SIG-M5 treated with dmso at 0.1 percent for 504 hours (cell line): Measurements from ENCODE around the gene OR56B1.
"Not testable (repeated sequence)": the region's sequence is repeated elsewhere in the genome, so short reads cannot be mapped to it uniquely, and the experiment has no call there.

Experiments used
- DNase-seq: peaks from one replicate; lab custom pipeline; 2025; ENCODE audit not compliant: unreplicated experiment; lab: John Stamatoyannopoulos, UW

Gene OR56B1, protein sequence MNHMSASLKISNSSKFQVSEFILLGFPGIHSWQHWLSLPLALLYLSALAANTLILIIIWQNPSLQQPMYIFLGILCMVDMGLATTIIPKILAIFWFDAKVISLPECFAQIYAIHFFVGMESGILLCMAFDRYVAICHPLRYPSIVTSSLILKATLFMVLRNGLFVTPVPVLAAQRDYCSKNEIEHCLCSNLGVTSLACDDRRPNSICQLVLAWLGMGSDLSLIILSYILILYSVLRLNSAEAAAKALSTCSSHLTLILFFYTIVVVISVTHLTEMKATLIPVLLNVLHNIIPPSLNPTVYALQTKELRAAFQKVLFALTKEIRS

DNA sequence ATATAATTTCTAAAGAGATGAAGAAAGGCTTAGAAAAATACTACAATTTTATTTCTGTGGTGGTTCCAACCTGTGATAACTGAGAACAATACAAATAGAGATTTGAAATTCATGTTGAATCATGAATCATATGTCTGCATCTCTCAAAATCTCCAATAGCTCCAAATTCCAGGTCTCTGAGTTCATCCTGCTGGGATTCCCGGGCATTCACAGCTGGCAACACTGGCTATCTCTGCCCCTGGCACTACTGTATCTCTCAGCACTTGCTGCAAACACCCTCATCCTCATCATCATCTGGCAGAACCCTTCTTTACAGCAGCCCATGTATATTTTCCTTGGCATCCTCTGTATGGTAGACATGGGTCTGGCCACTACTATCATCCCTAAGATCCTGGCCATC lies at the start of gene OR56B1:
Gene OR56B1, plus strand, starts transcription at position 53 of the 400 bp plus-strand sequence. Its CDS starts 69 bp downstream, at position 122.
- DNase-seq: no peak

DNA sequence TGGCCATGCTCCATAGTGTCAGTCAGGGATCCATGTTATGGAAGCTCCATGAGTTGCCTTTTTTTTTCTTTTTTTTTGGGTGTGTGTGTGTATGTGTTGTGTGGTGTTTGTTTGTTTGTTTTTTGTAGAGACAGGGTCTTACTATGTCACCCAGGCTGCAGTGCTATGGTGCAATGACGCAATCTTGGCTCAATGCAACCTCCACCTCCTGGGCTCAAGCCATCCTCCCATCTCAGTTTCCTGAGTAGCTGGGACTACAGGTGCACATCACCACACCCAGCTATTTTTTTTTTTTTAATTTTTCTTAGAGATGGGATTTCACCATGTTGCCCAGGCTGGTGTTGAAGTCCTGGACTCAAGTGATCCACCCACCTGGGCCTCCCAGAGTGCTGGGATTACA lies 47.8 kb upstream of the OR56B1 start:
- DNase-seq: no peak

DNA sequence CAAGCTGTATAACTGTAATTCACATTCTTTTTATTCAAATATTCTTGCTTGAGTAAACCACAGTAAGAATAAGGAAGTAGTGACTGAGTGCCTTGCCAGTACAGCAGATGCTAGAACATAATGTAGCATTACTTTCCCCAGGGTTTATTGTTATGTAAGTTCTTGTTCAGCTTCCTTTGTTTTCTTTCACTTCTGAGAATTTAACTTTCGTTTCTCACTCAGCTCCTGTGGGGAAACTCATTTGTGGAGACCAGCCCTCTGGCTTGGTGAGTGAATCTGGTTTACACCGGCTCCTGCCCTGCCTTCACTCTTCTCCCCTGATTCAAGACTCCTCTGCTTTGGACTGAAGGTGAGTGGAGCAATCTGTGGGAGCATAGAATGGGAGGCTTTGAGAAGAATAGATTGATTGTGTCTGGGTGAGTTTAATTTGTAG lies 46.7 kb upstream of the OR56B1 start, which contains the start of gene TRIM22:
Gene TRIM22, plus strand, starts transcription at position 240 of the 433 bp plus-strand sequence. CDS start 6,443 bp downstream, outside the sequence.
- DNase-seq: peak; percentile 98

DNA sequence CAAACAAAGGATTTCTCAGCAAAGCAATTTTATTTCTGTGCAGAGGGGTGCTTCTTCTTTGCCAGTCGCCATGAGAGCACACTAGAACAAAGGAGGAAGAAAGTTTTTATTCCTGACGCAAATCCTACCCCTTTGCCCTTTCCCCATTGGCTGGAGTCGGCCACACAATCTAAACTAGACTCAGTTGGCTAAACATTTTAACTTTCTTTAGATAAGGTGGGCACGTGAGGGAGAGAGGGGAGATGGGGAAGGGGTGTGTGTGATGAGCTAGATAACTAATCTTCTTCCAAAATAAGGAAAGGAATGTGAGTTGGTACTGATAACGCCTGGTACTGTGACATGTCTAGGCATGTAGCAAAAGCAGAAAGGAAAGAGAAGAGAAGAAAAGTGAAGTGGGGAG lies 46.0 kb upstream of the OR56B1 start:
- peak; percentile 60 for DNase-seq

DNA sequence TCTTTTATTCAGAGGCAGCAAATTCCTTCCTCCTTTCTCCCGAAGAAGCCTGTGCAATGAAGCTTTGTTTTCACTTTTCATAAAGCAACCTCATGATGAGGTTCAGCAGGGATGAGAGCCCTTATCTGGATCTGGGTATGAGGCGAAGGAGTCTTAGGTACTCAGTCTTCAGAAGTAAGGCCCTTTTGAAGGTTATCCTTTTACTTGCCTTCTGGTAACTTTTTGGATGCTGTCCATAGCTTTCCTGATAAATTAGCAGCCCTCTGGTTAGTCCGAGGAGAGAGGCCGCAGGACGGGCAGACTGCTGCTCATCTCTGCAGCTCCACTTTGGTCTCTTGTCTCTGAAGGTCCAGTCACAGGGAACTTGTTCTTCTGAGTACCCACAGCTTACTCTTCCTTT lies 45.5 kb upstream of the OR56B1 start:
- no peak for DNase-seq

DNA sequence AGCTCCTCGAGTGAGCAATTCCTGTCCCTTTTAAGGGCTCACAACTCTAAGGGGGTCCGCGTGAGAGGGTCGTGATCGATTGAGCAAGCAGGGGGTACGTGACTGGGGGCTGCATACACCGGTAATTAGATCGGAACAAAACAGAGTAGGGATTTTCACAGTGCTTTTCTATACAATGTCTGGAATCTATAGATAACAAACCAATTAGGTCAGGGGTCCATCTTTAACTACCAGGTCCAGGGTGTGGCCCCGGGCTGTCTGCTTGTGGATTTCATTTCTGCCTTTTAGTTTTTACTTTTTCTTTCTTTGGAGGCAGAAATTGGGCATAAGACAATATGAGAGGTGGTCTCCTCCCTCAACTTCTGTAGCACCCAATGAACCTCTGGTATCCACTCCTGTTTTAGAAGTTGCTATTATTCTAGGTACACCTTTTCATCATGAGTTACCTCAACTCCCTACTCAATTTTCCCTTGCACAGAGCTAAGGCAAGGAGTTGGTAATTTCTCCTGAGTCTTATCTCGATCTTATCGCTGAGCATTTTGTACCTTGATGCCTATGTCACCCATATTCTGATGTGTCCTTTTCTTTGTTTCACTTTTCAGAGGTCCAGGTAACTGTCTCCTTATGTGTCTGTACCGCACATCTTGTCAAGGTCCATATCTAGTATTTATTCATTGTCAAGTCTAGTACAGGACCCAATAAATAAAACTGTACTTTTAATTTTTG lies 44.8 kb upstream of the OR56B1 start:
- DNase-seq: not testable (repeated sequence)

DNA sequence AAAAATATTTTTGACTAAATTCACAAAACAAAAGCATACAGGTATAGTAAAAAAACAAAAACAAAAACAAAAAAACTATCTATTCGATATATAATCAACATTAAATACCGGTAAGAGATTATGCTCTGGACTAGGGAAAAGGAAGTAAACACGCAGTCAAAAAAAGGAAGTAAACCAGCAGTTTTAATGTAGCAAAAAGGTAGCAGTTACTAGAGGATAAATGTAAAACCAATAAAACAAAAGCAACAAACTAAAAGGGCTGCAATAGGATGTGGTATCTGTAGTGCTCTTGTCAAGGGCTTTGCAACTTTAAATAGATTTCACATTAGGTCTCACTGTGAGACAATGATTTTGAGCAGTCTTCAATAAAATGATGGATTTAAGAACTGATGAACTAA lies 44.3 kb upstream of the OR56B1 start:
- DNase-seq: peak; percentile 52

DNA sequence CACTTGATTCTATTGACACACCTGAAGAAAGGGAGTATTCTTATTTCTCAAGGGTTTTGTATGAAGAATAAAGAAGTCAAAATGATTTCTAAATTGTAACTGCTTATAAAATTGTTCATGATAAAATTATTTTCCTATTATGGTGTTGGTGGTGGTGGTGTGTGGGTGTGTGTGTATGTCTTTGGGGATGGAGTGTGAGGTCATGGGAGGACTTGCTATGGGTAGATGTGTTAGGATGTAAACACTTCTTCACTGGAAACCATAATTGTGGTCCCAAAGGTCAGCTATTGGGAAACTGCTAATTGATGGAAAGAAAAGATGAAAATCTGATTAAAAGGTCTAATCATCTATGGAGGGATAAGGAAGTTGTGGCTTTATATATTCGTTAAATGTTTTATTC lies 41.6 kb upstream of the OR56B1 start:
- DNase-seq: no peak

DNA sequence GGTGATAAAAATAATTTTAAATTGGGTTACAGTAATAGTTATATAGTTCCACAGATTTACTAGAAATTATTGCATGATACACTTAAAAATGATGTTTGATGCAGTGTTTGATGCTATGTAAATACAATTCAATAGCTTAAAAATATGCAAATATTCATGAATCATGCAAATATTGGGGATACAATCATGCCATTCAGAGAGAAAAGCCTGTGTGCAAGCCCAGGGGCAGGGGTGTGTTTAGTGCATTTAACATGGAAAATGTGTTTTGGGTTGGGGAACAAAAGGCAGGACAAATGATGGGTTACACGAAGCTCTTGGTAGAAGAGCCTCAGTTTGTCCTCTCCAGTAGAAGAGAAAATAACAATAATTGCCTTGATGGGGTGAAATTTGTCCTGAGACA lies 40.7 kb upstream of the OR56B1 start:
- no peak for DNase-seq

DNA sequence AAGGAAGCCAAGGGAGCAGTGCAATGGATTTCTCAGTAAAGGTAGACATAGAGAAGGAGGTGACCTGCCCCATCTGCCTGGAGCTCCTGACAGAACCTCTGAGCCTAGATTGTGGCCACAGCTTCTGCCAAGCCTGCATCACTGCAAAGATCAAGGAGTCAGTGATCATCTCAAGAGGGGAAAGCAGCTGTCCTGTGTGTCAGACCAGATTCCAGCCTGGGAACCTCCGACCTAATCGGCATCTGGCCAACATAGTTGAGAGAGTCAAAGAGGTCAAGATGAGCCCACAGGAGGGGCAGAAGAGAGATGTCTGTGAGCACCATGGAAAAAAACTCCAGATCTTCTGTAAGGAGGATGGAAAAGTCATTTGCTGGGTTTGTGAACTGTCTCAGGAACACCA lies 40.0 kb upstream of the OR56B1 start:
- no peak for DNase-seq

DNA sequence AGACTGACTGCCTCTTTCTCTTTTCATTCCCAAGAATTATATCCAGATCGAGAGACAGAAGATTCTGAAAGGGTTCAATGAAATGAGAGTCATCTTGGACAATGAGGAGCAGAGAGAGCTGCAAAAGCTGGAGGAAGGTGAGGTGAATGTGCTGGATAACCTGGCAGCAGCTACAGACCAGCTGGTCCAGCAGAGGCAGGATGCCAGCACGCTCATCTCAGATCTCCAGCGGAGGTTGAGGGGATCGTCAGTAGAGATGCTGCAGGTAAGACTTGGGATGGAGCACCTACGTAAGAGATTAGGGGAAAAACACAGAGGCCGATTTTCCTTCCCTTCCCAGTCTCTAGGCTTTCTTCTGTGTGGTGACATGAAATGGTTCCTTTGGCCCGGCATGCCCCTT lies 38.0 kb upstream of the OR56B1 start:
- DNase-seq: no peak

DNA sequence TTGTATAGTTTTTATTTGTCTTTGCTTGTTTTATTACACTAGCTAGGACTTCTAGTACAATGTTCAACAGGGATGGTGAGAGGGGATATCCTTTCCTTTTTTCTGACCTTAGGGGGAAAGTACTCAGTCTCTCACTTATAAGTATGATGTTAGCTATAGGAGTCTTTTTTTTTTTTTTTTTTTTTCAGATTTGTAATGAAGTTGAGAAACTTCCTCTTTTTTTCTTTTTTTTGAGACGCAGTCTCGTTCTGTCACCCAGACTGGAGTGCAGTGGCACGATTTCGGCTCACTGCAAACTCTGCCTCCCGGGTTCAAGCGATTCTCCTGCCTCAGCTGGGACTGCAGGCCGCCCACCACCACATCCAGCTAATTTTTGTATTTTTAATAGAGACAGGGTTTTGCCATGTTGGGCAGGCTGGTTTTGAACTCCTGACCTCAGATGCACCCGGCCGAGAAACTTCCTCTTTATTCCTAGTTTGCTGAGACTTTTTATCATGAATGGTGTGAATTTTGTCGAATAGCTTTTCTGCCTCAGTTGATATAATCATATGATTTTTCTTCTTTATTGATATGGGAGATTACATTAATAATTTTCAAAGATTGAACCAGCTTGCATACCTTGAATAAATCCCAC lies 35.7 kb upstream of the OR56B1 start:
- peak; percentile 53 for DNase-seq

DNA sequence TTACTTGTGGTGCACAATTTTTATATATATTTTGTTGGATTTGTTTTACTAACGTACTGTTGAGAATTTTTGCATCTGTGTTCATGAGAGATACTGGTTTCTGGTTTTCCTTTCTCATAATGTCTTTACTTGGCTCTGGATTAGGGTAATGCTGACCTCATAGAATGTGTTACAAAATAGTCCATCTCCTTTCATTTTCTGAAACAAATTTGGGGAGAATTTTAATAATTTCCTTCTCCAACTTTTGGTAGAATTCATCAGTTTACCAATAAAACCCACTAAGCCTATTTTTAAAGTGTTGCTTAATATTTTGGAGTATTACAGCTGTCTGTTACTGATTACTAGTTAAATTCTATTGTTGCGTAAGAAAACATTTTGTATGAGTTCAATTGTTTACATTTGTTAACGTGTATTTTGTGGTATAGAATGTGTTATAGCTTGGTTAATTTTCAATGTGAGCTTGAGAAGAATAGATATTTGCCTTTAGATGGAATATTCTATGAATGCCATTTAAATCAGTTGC lies 35.1 kb upstream of the OR56B1 start:
- no peak for DNase-seq

DNA sequence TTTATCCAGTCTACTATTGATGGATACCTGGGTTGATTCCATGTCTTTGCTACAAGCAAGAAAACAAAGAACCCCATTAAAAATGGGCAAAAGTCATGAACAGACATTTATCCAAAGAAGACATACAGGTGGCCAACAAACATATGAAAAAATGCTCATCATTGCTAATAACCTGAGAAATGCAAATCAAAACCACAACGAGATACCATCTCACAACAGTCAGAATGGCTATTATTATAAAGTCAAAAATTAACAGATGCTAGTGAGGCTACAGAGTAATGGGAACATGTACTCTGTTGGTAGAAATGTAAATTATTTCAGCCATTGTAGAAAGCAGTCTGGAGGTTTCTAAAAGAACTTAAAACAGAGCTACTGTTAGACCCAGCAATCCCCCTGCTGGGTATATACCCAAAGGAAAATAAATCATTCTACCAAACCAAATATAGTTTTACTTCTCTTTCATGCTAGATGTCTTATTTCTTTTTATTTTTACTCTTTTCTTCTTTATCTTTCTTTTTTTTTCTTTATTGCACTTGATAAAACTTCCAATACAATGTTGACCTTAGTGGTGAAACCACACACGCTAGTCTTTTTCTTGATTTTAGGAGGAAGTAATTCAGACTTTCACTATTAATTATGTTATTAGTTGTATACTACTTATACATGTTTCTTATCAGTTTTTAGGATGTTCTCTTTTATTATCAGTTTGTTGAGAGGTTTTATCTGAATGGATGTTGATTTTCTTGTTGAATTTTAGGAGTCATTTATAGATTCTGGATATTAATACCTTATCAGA lies 32.3 kb upstream of the OR56B1 start:
- no peak for DNase-seq

DNA sequence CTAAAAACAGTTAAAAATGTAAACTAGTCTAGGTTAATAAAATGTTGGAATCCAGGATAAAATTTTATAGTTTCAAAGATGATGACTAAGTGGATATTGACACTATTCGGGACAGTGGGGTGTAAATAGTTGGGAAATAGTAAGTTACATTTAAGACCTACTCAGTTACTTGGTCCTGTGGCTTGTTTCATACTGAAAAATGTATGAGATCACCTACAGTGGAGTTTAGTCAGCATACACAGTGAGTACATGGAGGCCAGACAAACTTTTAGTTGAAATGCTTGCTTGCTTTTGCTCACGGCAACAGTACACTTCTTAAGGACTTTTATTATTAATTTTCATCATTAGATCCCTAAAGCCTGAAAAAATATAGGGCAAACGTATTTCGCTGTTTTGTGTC lies 30.6 kb upstream of the OR56B1 start:
- no peak for DNase-seq

DNA sequence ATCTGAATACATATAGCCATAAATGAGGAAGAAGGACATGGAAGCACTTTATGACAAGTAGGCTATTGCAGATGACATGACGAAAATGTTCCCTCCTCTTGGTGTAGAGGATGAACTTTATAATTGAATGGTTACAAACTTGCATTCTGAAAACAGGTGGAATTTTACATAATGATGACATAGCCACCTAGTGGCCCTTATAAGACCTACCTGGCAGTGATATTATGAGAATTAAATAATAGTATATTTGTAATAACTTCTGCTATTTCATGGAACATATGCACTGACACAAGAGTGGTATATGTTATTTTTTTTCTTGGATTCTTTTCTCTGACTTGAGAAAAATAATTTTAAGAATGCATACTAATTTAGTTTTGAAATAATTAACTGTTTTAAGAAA lies 23.7 kb upstream of the OR56B1 start:
- DNase-seq: no peak

DNA sequence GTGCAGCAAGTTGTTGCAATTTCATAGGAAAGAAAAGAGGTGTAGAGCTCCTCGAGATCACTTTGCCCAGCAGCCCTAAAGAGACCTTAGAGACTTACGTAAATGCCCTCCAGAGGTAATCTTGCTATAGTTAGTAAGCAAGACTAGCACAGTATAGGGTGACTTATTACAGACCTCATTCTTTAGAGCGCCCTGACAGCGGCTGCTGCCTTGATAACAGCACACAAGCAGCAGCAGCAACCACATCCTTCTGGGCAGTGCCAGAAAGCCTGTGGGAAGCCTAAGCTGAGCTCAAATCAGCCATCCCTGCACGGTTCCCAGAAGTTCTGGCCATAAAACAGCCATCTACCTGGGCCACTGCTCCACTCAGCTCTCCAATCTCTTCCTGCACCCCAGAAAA lies 22.6 kb upstream of the OR56B1 start:
- no peak for DNase-seq

DNA sequence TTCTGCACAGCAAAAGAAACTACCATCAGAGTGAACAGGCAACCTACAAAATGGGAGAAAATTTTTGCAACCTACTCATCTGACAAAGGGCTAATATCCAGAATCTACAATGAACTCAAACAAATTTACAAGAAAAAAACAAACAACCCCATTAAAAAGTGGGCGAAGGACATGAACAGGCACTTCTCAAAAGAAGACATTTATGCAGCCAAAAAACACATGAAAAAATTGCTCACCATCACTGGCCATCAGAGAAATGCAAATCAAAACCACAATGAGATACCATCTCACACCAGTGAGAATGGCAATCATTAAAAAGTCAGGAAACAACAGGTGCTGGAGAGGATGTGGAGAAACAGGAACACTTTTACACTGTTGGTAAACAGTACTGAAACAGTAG lies 19.7 kb upstream of the OR56B1 start:
- DNase-seq: not testable (repeated sequence)

DNA sequence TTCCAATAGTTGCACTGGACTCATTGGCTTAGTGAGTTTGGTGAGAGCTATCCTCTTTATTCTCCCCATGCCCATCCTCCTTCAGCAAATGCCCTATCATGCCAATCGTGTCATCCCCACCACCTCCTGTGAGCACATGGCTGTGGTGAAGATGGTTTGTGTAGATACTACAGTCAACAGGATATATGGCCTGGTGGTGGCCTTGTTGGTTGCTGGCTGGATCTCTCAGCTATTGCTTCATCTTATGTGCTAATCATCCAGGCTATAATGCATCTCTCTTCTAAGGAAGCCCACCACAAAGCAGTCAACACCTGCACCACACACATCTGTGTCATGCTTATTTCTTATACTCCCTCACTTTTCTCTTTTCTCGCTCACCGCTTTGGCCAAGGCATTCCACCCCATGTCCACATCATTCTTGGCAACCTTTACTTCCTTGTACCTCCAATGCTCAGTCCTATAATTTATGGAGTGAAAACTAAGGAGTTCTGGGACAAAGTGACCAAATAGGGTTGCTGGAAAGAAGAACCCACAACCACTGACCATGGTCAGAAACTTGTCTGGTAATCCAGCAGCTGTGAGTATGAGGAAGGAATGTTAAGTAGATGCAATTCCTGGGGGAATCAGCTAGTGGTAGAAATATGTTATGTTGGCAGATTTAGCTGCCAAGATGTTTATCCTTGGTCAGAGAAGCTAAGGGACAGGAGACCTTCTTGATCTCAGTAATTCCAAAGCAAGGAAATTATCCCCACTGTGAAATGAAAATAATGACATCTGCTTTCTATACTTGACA lies 16.3 kb upstream of the OR56B1 start:
- no peak for DNase-seq

DNA sequence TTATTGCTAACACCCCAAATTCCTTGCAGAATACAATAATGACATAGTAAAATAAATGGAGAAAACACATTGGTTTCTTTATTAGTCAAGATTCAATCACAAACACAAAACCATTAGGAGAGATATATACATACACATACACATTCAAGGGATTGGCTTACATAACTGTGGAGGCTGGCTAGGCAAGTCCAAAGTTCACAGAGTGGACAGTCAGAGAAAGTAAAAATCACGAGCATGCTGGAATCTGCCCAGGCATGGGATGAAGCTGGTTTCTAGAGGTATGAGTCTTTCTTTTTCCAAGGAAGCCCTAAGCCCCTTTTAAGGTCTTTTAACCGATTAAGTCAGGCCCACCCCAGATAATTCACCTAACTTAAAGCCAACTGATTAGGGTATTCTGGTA lies 13.6 kb upstream of the OR56B1 start:
- no peak for DNase-seq
